ENCODE measurements around the gene RNF215.

The RNF215 gene

DNA sequence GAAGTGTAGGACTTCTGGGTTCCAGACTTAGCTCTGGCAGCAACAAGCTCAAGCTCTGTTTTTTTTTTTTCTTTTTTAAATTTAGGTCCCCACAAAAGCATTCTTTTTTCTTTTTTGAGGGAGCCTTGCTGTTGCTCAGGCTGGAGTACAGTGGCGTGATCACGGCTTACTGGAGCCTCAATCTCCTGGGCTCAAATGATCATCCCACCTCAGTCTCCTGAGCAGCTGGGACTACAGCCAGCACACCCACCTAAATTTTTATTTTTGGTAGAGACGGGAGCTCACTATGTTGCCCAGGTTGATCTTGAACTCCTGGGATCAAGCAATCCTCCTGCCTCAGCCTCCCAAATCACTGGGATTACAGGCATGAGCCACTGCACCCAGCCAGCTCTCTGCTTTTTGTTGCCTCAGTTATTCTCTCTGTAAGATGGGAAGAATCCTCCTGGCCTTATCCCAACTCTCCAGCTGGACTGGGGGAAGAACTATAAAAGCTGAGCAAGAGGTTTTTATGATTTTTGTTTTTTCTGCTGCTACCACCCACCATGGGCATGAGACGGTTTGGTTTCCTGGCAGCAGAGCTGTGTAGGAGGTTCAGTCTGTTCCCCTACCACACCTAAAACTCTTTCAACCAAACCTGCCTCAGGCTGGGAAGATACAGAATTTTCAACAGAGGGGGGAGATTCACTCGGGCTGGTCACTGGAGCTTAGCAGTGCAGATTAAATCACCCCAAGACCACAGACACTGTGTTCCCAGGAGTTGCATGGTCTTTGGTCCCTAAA lies 26.7 kb upstream of the RNF215 start:
- Histone ChIP-seq H2BK5ac (ENCODE audit: low read depth, low read length, poor library complexity) (no peak overlapping the region), H3K18ac (ENCODE audit: low read length) (no peak overlapping the region), H3K23ac (ENCODE audit: low read length) (no peak overlapping the region), H2AFZ (ENCODE audit: insufficient read depth, low read length, poor library complexity) (no peak overlapping the region), H3K14ac (ENCODE audit: low read length) (no peak overlapping the region), H3K4me1 (ENCODE audit: control insufficient read depth in 1 of 2, insufficient read depth in 2 of 2, low read length in 2 of 2) (peaks cover 0 to 3% of the 10 kb centered on the region in 2 experiments), H3K79me1 (ENCODE audit: low read length) (no peaks in the 10 kb centered on the region), H4K12ac (ENCODE audit: low read depth, low read length) (no peak overlapping the region), H3K4me3 (ENCODE audit: low read depth, low read length) (no peak overlapping the region), H3K27me3 (ENCODE audit: insufficient read depth, low read length) (no peaks in the 10 kb centered on the region), H3K27ac (ENCODE audit: low read depth, low read length) (no peak overlapping the region), H2BK120ac (ENCODE audit: insufficient read depth, low read length, poor library complexity) (no peak overlapping the region), H2AK5ac (ENCODE audit: low read length) (no peak overlapping the region), H4K8ac (ENCODE audit: low read depth, low read length) (no peak overlapping the region), H3K9ac (ENCODE audit: low read length) (no peak overlapping the region), H3K9me3 (ENCODE audit: insufficient read depth, low read depth, low read length) (no peaks in the 10 kb centered on the region), H3K79me2 (ENCODE audit: control insufficient read depth, insufficient read depth, low read length, poor library complexity) (no peaks in the 10 kb centered on the region), H4K91ac (ENCODE audit: low read depth, low read length) (no peak overlapping the region), H3K4me2 (ENCODE audit: low read length) (no peak overlapping the region), H3K36me3 (ENCODE audit: control insufficient read depth in 1 of 2, insufficient read depth in 2 of 2, low read length in 2 of 2) (peaks cover 6 to 13% of the 10 kb centered on the region in 2 experiments), H2BK12ac (ENCODE audit: low read length) (no peak overlapping the region), H3K4ac (ENCODE audit: low read depth, low read length) (no peak overlapping the region)
- WGBS (ENCODE audit: extremely low coverage, insufficient coverage, insufficient read length) = no CpG with 5 or more reads among the region's 5 CpGs
- DNase-seq = no peak

DNA sequence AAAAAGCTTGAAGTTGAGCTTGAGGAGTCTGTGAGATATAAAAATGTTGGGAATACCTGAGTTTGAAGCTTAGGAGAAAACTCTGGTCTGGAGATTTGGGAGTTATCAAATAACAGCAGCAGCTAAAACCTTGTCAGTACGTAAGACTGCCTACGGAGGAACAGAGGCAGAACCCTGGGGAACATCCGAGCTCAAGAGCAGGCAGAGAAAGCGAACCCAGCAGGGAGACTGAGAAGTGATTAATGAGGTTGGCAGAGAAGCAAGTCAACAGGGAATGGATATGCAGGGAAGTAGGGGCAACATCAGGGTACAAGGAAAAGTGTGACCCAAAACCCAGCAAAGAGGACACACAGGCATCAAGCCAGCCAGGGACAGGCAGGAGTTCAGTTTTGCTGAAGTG lies 25.8 kb upstream of the RNF215 start:
- DNase-seq = no peak
- H4K8ac ChIP-seq (ENCODE audit: low read depth, low read length) = no peak overlapping the region
- no peaks in the 10 kb centered on the region for H3K27me3 ChIP-seq (ENCODE audit: insufficient read depth, low read length)
- H3K36me3 ChIP-seq (ENCODE audit: control insufficient read depth in 1 of 2, insufficient read depth in 2 of 2, low read length in 2 of 2) = peaks cover 6 to 13% of the 10 kb centered on the region in 2 experiments
- H3K4me2 ChIP-seq (ENCODE audit: low read length) = no peak overlapping the region
- H3K23ac ChIP-seq (ENCODE audit: low read length) = no peak overlapping the region
- H3K4me3 ChIP-seq (ENCODE audit: low read depth, low read length) = no peak overlapping the region
- H4K91ac ChIP-seq (ENCODE audit: low read depth, low read length) = no peak overlapping the region
- no peak overlapping the region for H2BK12ac ChIP-seq (ENCODE audit: low read length)
- no peak overlapping the region for H2BK5ac ChIP-seq (ENCODE audit: low read depth, low read length, poor library complexity)
- no peak overlapping the region for H4K12ac ChIP-seq (ENCODE audit: low read depth, low read length)
- no peaks in the 10 kb centered on the region for H3K9me3 ChIP-seq (ENCODE audit: insufficient read depth, low read depth, low read length)
- H2AK5ac ChIP-seq (ENCODE audit: low read length) = no peak overlapping the region
- H3K79me1 ChIP-seq (ENCODE audit: low read length) = no peaks in the 10 kb centered on the region
- H3K79me2 ChIP-seq (ENCODE audit: control insufficient read depth, insufficient read depth, low read length, poor library complexity) = no peaks in the 10 kb centered on the region
- H3K4ac ChIP-seq (ENCODE audit: low read depth, low read length) = no peak overlapping the region
- H2AFZ ChIP-seq (ENCODE audit: insufficient read depth, low read length, poor library complexity) = no peak overlapping the region
- no peak overlapping the region for H3K14ac ChIP-seq (ENCODE audit: low read length)
- peaks cover 4 to 8% of the 10 kb centered on the region in 2 experiments for H3K4me1 ChIP-seq (ENCODE audit: control insufficient read depth in 1 of 2, insufficient read depth in 2 of 2, low read length in 2 of 2)
- no CpG with 5 or more reads among the region's 4 CpGs for WGBS (ENCODE audit: extremely low coverage, insufficient coverage, insufficient read length)
- H3K9ac ChIP-seq (ENCODE audit: low read length) = no peak overlapping the region
- H3K18ac ChIP-seq (ENCODE audit: low read length) = no peak overlapping the region
- no peak overlapping the region for H3K27ac ChIP-seq (ENCODE audit: low read depth, low read length)
- no peak overlapping the region for H2BK120ac ChIP-seq (ENCODE audit: insufficient read depth, low read length, poor library complexity)

DNA sequence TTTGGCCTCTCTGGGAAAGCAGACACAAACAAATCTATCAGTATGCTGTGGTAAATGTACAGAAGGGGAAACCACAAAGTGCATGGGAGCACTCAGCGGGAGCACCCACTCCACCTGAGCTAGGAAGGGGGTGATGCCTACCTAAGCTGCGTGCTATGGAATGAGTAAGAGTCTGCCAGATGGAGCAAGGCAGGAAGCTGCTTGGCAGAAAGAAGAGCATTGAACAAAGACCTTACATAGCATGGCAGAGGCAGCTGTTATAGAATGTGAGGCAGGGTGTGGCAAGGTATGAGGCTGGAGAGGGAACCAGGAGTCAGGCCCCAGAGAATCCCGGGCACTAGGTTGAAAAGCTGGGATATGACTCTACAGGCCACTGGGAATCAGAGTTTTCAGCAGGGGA lies 24.6 kb upstream of the RNF215 start:
- no CpG with 5 or more reads among the region's 3 CpGs for WGBS (ENCODE audit: extremely low coverage, insufficient coverage, insufficient read length)
- H3K14ac ChIP-seq (ENCODE audit: low read length) = no peak overlapping the region
- no peaks in the 10 kb centered on the region for H3K79me1 ChIP-seq (ENCODE audit: low read length)

DNA sequence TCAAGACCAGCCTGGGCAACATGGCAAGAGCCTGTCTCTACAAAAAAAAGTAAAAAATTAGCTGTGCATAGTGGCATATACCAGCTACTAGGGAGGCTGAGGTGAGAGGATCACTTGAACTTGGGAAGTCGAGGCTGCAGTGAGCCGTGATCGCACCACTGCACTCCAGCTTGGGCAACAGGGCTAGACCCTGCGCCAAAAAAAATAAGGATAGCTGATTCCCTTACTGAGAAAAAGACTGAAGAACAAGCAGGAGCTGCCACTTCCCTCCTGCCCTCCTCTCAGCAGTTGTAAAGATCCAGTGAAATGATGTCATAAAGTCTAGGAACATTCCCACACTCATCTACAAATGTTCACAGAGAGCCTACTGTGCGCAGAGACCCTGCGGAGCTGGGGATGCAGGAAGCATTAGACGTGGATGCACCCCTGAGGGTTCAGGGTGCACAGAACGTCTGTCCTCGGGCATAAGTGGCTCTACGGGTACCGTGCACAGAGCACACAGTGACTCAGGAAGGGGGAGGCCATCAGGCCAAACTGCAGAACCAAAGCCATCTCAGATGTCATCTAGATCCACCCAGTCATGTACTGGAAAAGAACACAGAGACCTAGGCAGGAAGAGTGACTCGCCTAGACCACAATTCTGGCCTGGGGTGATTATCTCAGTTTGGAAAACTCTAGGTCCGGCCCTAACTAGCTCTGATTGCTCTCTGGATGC lies 21.3 kb upstream of the RNF215 start:
- Histone ChIP-seq H3K4me3 (ENCODE audit: low read depth, low read length) (no peak overlapping the region), H4K8ac (ENCODE audit: low read depth, low read length) (no peak overlapping the region), H2AFZ (ENCODE audit: insufficient read depth, low read length, poor library complexity) (no peak overlapping the region), H3K4me2 (ENCODE audit: low read length) (no peak overlapping the region), H2BK12ac (ENCODE audit: low read length) (no peak overlapping the region), H3K4ac (ENCODE audit: low read depth, low read length) (no peak overlapping the region), H3K9ac (ENCODE audit: low read length) (no peak overlapping the region), H3K27me3 (ENCODE audit: insufficient read depth, low read length) (no peaks in the 10 kb centered on the region), H3K14ac (ENCODE audit: low read length) (no peak overlapping the region), H3K9me3 (ENCODE audit: insufficient read depth, low read depth, low read length) (no peaks in the 10 kb centered on the region), H4K12ac (ENCODE audit: low read depth, low read length) (no peak overlapping the region), H3K4me1 (ENCODE audit: control insufficient read depth in 1 of 2, insufficient read depth in 2 of 2, low read length in 2 of 2) (peaks cover 4 to 8% of the 10 kb centered on the region in 2 experiments), H2BK120ac (ENCODE audit: insufficient read depth, low read length, poor library complexity) (no peak overlapping the region), H3K79me1 (ENCODE audit: low read length) (no peaks in the 10 kb centered on the region), H3K23ac (ENCODE audit: low read length) (no peak overlapping the region), H3K27ac (ENCODE audit: low read depth, low read length) (no peak overlapping the region), H3K79me2 (ENCODE audit: control insufficient read depth, insufficient read depth, low read length, poor library complexity) (no peaks in the 10 kb centered on the region), H3K18ac (ENCODE audit: low read length) (no peak overlapping the region), H4K91ac (ENCODE audit: low read depth, low read length) (no peak overlapping the region), H2AK5ac (ENCODE audit: low read length) (no peak overlapping the region), H2BK5ac (ENCODE audit: low read depth, low read length, poor library complexity) (no peak overlapping the region), H3K36me3 (ENCODE audit: control insufficient read depth in 1 of 2, insufficient read depth in 2 of 2, low read length in 2 of 2) (peaks cover 0 to 4% of the 10 kb centered on the region in 2 experiments)
- WGBS (ENCODE audit: extremely low coverage, insufficient coverage, insufficient read length) = no CpG with 5 or more reads among the region's 13 CpGs
- no peak for DNase-seq

More for the DNA sequence above, 24.6 kb upstream of the RNF215 start:
- H2BK5ac ChIP-seq (ENCODE audit: low read depth, low read length, poor library complexity) = no peak overlapping the region
- H2BK12ac ChIP-seq (ENCODE audit: low read length) = no peak overlapping the region
- H3K27me3 ChIP-seq (ENCODE audit: insufficient read depth, low read length) = no peaks in the 10 kb centered on the region
- no peak overlapping the region for H4K91ac ChIP-seq (ENCODE audit: low read depth, low read length)
- H3K4me3 ChIP-seq (ENCODE audit: low read depth, low read length) = no peak overlapping the region
- H4K12ac ChIP-seq (ENCODE audit: low read depth, low read length) = no peak overlapping the region
- H3K79me2 ChIP-seq (ENCODE audit: control insufficient read depth, insufficient read depth, low read length, poor library complexity) = no peaks in the 10 kb centered on the region
- no peak overlapping the region for H3K4me2 ChIP-seq (ENCODE audit: low read length)
- no peak overlapping the region for H3K4ac ChIP-seq (ENCODE audit: low read depth, low read length)
- H4K8ac ChIP-seq (ENCODE audit: low read depth, low read length) = no peak overlapping the region
- DNase-seq = no peak
- no peaks in the 10 kb centered on the region for H3K9me3 ChIP-seq (ENCODE audit: insufficient read depth, low read depth, low read length)
- no peak overlapping the region for H3K9ac ChIP-seq (ENCODE audit: low read length)
- no peak overlapping the region for H3K18ac ChIP-seq (ENCODE audit: low read length)
- H2BK120ac ChIP-seq (ENCODE audit: insufficient read depth, low read length, poor library complexity) = no peak overlapping the region
- peaks cover 4 to 8% of the 10 kb centered on the region in 2 experiments for H3K4me1 ChIP-seq (ENCODE audit: control insufficient read depth in 1 of 2, insufficient read depth in 2 of 2, low read length in 2 of 2)
- H2AFZ ChIP-seq (ENCODE audit: insufficient read depth, low read length, poor library complexity) = no peak overlapping the region
- peaks cover 6 to 14% of the 10 kb centered on the region in 2 experiments for H3K36me3 ChIP-seq (ENCODE audit: control insufficient read depth in 1 of 2, insufficient read depth in 2 of 2, low read length in 2 of 2)
- H2AK5ac ChIP-seq (ENCODE audit: low read length) = no peak overlapping the region
- H3K23ac ChIP-seq (ENCODE audit: low read length) = no peak overlapping the region
- H3K27ac ChIP-seq (ENCODE audit: low read depth, low read length) = no peak overlapping the region

All from trophoblast cell (in vitro differentiated cells and primary cell).